HEK293 (cell line): ENCODE results near the gene FBXW11.

Experiments
- CTCF ChIP-seq: fragments of 450-650 bp; formaldehyde crosslinking; IDR thresholded peaks from 2 replicates; pipeline ENCODE4 v1.5.1; 2016; ENCODE audit warnings: missing biosample characterization, missing genetic modification characterization
- HOXA7 ChIP-seq: sonication (generic); formaldehyde crosslinking; IDR thresholded peaks from 2 replicates; pipeline ENCODE4 v1.8.1; 2022; ENCODE audit warnings: missing genetic modification reagents, borderline replicate concordance
- YY1 ChIP-seq: fragments of 450-650 bp; formaldehyde crosslinking; IDR thresholded peaks from 2 replicates; pipeline ENCODE4 v1.5.1; 2018; ENCODE audit warnings: missing biosample characterization, missing genetic modification characterization
- ZNF174 ChIP-seq: fragments of 450-650 bp; formaldehyde crosslinking; IDR thresholded peaks from 2 replicates; pipeline ENCODE4 v1.5.0; 2017; ENCODE audit warnings: missing biosample characterization, mild to moderate bottlenecking, missing genetic modification characterization
- ZNF664 ChIP-seq: fragments of 450-650 bp; formaldehyde crosslinking; IDR thresholded peaks from 2 replicates; pipeline ENCODE4 v1.5.1; 2016; ENCODE audit warnings: missing biosample characterization, missing genetic modification characterization

DNA sequence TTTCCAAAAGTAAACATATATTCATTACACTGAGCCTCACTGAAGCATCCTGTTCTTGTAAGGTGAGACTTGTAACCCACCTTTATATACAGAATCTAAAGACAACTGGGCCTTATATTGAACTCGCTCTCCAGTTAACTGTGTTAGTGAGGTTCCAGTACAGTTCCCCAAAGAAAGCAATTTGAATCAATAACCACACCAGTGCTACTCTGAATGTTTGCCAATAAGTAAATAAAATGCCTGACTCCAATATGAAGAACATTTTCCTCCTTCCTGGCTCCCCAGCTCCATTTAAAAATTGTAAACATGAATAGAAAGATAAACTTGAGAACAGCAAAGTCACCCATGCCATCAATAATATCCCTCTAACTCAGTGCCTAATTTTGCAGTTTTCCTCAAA lies 50.1 kb downstream of the FBXW11 start:
- TF ChIP-seq YY1 (tag by site-specific recombination): no peak
- TF ChIP-seq HOXA7 (CRISPR knock-in tag): no peak
- no peak for TF ChIP-seq CTCF (tag by site-specific recombination)
- TF ChIP-seq ZNF174 (tag by site-specific recombination): no peak
- no peak for TF ChIP-seq ZNF664
